ENCODE data around the gene ZNF423.

The ZNF423 gene

DNA sequence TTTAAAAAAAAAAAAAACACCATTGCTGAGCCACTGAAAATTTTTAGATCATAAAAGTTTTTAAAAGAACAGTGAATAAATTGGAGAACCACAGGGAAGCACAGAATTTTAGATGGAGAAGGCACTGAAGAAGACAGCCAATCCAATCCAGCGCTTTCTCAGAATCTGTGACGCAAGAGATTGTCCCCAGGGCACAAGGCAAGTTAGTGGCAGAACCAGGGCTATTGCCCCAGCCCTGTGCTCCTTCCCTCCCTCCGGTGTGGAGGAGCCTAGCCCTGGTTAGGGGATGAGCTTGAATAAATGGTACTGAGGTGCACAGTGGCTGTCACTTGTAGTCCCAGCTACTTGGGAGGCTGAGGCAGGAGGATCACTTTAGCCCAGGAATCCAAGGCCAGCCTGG is 108.3 kb downstream of the ZNF423 start:
- DNase-seq, result no peak

DNA sequence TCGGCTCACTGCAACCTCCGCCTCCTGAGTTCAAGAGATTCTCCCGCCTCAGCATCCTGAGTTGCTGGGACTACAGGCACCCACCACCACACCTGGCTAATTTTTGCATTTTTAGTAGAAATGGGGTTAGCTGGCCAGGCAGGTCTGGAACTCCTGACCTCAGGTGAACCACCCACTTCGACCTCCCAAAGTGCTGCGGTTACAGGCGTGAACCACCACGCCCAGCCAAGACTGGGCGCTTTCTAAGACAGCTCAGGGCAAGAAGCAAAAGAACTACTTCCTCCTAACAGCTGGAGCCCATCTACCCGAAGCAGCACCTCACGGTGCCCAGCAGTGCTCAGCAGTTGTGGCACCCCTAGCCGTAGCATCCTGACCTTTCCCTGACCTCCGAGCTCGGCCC is 109.4 kb downstream of the ZNF423 start:
- no peak for DNase-seq

DNA sequence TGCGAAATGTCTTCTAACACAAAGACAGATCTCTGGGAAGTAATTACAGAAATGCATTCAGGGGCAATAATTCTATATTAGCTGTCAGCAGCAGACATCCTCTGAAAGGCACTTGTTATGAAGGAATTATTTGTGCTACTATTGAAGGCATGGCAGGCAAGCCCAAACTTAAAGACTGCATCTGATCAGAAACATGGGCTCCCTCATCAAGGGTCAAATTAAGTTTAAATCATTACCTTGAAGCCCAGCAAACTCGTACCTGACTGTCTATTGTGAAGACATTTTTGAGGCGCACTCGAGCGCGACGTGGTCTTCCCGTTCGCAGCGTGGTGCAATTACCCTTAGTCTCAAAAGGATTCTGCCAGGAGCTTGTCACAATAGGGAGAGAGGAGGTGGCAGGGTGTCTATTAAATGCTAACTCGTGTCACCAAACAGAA is 110.6 kb downstream of the ZNF423 start:
- no peak for DNase-seq

DNA sequence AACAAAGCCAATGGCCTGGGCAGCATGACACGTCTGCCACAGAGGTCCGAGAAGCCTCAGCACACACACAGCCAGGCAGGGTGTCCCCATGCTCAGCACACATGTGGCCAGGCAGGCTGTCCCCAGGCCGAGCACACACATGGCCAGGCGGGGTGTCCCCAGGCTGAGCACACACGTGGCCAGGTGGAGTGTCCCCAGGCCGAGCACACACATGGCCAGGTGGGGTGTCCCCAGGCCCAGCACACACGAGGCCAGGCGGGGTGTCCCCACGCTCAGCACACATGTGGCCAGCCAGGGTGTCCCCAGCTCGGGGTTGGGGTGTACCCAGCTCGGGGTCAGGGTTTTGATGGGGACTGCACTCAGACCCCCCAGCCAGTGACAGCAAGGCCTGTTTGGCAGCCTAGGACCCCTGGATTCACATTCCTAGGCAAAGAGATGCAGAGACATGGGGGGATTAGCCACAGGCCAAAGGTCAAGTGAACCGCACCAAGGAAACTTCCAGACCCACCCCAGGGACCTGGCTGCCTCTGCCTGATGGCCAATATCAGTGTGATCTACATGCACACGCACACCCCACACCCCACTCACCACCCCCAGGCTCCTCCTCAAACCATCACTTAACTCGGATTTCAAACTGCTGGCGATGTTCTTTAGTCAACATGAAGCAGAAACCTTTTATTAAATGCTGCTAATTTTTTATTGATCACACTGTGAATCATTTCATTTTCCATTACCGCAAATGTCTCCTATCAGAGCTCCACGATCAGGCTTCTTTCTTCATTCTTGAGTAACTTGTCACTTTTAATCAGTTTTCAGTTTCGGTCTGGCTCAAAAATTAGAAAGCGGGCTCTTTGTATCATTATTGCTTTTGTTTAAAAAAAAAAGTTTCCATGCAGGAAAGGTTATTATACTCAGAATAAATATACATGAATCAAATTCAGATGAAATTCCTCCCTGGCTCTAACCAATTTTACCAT is 111.4 kb downstream of the ZNF423 start:
- DNase-seq, result no peak

DNA sequence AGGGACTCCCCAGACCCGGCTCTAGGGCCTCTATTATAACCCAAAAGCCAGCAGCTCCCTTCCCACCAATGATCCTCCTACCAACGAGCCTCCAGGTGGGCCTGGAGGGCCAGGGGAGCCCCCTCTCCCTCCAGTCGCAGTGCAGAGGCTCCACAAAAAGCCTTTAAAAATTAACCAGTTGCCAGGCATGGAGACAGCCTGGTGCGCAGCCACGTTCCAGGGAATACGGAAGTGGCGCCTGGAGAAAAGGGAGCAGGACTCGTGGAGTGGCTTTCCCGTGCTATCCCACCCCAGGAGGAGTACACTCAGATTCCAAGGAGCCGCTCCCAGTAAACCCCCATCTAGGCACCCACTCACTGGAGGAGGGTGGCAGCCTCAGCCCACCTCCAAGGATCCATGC is 112.3 kb downstream of the ZNF423 start:
- no peak for DNase-seq

DNA sequence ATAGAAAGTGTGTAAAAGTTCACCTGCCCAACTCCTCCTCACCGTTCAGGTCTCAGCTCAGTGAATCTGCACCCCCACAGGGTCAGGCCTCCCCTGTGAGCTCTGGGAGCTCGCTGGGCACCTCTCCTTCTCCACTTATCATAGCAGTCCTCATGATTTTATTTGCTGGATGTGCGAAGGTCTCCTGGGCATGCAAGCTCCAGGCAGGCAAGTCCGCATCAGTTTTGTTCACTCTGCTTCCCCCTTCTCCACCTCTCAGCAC is 112.8 kb downstream of the ZNF423 start:
- no peak for DNase-seq

DNA sequence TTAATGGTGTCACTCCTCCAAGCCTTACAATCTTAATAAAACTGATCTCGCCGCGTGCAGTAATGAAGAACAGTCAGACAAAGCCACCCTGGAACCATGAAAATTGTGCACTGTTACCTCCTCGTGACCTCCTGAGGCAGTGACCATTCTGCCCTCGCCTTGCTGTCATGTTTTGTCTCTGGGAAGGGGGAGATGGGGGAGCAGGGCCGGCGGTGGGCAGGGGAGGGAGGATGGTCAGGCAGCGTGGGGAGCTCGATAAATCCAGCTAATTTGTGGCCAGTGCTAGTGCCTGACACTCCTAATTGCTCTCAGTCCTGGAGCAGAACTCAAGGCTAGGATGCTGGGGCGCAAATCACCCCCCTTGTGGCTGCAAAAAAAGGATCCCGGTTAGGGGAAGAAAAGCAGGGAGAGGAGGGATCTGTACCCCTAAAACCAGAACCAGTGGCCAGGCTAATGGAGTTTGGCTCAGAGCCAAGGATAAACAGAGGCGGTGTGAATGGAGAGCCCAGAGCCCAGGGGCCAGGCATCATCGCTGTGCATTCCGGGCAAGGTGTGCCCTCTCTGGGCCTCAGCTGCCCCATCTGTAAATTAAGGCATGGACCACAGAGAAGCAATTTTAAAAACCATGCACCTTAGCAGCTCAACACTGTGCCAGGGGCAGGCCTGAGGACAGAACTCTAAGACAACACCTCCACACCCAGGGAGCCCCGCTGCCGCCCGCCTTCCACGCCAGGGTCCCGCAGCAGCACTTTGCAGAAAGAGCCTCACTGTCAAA is 113.3 kb downstream of the ZNF423 start:
- DNase-seq, result no peak

DNA sequence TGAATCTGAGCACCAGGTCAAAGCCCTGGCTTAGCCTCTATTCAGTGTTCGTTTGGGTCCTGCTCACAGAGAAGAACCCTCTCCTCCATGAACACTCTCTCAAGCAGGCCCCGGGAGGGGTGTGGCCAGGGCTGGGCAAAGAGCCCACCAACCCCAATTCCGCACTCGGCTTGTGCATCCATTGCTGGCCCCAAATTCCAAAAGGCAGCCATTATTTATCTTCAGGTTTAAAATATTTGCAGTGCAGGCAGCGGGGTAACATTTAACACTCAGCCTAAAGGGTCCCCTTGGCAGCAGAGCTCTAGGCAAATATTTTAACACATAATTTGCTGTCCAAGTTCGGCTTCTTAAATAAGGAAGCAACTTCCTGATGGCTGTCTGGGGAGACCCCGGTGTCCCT is 115.7 kb downstream of the ZNF423 start:
- DNase-seq, result no peak

DNA sequence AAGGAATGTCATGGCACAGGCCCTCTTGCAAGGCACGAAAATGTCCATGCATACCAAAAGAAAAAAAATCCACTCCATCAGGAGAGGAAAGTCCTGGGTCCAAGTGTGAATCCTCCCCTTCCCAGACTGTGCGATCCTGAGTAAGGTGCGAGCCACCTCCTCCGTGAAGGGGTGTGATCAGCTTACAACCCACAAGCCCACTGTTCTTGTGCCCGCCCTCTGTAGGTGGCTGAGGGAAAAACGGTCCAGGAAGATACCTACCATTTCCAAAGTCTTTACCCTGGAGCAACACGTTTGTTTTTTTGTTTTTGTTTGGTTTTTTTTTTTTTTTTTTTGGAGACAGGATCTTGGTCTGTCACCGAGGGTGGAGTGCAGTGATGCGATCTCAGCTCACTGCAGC is 116.5 kb downstream of the ZNF423 start:
- DNase-seq, result no peak

DNA sequence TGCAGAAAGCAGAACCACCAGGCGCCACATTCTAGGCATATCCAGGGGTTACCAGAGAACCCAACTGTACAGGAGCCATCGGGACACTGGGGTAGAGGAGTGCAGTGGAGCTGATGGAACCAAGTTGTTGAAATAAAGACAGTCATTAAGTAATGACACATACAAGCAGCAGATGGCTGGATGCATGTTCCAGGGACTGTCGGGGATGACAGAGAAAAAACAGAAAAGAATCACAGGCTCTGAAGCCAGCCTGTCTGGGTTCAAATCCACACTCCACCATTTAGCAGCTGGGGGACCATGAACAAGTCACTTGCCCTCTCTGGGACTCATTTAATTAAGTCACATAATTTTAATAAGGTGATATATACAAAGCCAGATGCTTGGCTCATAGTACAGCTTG is 117.1 kb downstream of the ZNF423 start:
- no peak for DNase-seq

DNA sequence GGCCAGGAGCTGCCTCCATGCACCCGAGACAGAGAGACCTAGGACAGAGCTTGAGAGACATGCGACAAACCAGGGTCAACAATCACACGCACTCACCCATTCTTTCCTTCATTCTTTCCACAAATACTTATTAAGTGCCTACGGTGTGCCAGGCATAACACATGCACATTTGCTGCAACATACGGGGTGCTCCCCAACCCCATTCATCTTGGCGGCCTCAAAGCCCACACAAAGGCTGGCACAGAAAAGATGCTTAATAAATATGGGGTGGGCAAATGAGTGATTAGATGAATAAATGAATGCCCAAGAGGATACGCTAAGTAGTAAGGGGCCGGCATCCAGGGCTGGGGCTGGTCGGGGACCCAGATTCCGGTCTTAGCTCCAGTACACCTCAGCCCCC is 117.9 kb downstream of the ZNF423 start:
- DNase-seq, result no peak

DNA sequence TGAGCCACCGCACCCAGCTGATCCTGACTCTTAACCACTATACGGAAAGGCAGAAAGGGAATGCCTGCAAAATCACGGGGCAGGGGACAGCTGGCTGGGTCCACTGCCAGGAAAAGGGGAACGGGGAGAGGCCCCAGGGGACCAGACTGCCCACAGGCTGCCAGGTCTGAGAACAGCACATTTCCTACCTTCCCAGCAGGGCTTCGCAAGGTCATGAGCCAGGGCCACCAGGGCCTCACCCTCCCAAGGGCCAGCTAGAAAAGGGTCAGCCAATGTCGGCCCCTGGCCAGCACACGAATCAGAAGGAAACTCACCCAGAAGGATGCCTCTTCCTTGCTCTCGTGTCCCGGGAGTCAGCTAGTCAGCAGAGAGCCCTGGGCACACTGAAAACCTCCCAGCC is 118.4 kb downstream of the ZNF423 start:
- no peak for DNase-seq

DNA sequence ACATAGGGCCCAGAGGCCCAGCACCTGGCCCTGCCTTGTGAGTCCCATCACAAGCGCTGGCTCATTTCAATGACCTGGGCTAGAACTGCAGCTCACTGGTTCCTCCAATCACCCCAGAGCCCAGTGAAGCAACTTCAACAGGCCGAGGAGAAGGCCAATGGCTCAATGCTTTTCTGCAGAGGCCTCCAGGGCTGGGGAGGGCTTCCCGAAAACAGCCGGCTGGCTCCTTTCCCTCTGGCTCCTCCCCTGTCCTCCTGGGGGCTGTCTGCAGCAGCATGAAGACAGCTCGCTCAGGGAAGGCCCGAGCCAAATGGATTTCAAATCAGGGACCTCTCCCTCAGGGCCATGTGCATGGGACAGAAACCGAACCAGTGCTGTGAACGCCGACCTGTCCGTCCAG is 121.6 kb downstream of the ZNF423 start:
- DNase-seq, result no peak

DNA sequence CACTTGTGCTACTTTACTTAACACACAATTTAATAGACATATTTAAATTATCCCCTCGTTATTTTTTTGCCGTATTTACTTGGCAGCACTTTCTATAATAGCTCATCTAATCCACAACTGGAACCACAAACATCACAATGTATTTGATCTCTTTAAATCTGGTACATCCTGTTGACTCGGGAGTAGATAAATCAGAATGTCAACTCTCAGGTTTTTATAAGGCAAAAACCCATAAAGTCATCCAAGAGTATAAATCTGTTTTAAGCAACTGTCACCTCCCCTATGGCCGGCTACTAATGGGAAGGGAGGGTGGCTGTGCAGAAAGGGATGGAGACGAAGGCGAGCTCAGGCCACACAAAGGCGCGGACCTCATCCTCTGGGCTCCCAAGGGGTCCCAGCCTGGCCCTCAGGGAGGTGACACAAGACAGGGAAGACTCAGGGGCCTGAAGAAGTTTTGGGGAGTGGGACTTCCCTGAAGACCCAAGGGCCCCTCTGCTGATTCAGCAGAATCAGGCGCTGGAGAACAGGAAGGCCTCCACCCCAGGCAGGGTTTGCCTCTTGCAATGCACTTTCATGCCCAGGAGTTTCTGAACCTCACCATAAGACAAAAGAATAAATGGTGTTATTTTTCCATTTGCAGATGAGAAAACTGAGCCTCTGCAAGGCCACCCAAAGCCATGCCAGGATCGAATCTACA is 122.5 kb downstream of the ZNF423 start:
- no peak for DNase-seq

DNA sequence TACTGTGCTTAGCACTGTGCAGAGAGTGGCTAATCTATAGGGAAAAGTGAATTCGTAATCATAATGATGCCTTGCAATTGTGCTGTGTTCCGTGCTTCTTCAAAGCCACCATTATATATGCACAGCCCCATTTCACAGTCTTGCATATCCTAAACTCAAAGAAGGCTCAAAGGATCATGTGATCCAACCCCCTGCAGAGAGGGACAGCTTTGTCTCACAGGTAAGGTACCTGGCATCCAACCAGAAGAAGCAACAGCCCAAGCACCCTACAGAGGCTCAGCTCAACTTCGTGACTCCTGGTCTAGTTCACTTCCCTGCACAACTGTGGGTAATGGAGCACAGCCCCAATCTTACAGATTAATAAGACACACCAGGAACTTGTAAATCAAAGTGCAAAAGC is 124.0 kb downstream of the ZNF423 start:
- DNase-seq, result no peak

DNA sequence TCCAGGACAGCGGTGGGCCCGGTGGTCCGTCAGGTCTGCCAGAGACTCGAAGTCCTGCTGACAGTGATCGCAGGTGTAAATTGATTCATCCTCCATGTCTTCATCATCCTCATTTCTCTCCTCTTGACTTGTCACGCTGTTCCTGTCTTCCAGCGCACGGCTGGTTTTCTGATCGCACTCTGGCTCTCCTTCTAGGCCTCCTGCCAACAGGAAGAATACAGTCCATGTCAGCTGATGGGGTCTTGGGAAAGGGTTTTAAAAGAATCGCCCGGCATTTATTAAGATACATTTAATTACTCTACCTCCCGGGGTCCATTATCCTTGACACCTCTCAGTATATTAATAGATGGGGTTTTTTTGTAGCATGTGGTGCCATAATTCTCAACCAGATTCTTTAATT is 125.1 kb downstream of the ZNF423 start:
- no peak for DNase-seq

DNA sequence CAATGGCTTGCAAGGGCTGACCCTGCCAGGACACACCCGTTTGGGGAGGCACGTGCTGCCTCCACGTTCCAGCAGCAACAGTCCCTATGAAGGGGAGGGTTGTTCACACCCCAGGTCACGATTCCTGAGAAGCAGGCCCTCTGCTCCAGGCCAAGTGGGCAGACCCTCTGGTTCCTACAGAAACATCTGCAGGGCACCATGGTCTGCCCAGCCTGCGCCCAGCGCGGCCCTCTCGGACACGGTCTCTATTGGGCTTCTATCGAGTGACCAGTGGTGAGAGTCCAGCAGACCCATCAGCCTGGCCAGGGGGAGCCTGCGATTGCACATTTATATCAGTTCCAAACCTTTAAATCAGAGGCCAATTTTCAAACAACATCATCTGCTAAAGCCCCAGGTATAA is 128.3 kb downstream of the ZNF423 start:
- no peak for DNase-seq

DNA sequence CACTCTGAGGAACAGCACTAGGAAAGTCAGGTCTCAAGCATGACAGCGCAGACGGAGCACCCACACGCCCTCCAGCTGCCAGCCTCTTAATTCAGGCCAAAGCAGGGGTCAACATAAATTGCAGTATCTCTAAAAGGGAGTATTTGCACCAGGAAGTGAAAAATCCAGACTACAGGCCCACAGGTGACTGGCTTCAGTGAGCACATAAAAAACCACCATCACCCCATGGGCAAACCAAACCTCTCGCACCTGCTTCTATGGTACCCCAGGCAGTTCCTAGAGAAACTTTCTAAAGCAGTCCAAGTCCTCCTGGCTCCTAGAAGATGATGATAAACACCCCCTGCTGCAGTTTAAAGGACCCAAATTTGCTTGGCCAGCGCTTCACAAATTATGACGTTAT is 129.8 kb downstream of the ZNF423 start:
- no peak for DNase-seq

DNA sequence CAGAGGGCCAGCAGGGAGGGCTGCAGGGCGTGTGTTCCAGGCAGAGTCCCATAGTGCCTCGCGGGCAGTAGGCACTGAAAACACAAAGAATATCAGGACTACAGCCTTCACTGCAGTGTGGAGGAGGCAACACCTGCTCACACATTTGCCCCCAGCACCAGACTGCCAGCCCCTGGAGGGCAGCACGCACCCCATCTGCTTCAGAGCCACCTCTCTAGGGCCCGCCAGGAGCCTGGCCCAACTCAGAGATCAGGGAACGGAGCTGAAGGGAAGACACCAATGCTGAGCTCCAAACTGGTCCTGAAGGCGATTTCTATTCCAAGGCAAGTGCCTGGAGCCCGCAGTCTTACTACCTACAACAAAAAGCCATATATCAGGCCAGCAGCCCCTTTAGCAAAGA is 130.3 kb downstream of the ZNF423 start:
- no peak for DNase-seq

DNA sequence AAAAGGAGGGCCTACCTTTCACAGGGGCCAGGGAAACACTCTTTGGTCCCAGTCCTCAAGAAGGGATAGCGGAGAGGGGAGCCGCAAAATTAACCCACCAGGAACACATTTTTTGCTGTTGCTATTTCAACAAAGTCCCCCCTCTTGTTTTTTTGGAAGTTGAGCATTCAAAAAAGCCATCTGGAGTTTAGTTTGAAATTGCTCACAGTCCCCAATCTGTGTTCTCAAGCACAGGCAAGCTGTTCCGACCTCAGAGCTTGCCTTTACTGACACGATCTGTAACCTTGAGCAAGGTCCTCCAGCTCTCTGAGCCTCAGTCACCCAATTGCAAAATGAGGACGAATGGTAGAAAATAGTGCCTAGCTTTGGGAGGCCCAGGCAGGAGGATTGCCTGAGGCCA is 131.1 kb downstream of the ZNF423 start:
- no peak for DNase-seq

DNA sequence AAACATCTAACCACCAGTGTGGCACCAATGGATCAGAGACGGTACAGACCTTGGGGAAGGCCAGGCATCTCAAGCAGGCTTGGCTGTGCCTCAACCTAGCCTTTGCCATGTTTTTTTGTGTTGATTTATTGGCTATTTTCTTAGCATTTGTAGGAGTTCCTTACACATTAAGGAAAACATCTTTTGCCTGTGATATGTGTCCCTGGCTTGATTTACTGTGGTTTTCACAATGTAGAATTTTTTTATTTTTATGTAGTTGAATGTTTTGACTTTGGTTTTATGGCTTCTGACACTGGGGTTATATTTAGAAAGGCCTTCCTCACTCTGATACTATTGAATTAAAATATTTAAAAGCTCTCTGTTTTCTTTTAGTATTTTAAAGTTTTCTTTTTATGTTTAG is 132.6 kb downstream of the ZNF423 start:
- no peak for DNase-seq

DNA sequence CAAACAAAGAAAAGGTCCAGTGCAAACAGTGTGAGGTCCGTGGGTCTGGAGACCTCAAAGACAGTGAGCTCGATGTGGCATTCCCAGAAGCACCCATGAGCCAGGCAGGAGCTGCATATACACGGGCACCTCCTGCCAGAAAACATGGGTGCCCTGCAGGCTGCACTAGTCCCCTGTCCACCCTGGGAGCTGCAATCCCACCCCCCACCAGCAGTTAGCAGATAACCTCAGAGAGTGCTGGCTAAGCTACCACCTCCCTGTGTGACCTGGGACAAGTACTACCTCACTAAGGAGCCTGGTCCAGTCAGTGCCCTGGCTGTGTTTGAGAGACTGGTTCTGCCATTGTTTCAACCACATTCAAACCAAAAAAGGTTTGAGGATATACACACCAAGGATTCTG is 135.7 kb downstream of the ZNF423 start:
- DNase-seq, result no peak

DNA sequence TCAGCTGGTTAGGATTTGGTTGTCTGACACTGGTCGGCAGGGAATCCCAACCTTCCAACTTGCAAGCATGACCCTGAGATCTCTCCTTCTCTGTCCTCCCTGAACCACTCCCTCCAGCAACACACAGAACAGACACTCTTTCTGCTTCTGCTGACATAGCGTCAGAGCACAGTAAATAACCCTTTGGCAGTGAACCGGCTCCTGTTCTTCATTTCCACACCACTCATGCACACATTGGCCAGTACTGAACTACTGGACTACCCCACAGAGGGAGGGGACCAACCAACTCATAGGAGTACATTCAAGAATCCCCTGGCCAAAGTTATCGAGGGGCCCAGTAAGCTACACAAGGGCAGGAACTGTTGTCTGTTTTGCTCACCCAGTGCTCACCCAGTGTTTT is 138.2 kb downstream of the ZNF423 start:
- DNase-seq, result no peak

Measured in activated naive CD4-positive, alpha-beta T cell treated with anti-CD3 and anti-CD28 coated beads, Interleukin-2, amount 50 U/mL, for 16 hours (primary cell).